Activated T-helper 2 cell treated with anti-CD3 and anti-CD28 coated beads, Interferon-gamma antibody, Interleukin-2, Interleukin-4, amounts not matched to agents 10 μg/mL and 5 μg/mL and 100 μg/mL, durations not matched to agents 14 hours and 24 hours and 36 hours (primary cell): ENCODE results near the gene MTRF1L. TPM values are rescaled to one million over a fixed set of nuclear protein-coding genes. Genes with fewer than 3 reads are reported as not detected.
"Not testable (repeated sequence)": the region's sequence is repeated elsewhere in the genome, so short reads cannot be mapped to it uniquely, and the experiment has no call there.

Experiments
- DNase-seq: peaks from one replicate; pipeline ENCODE4 v3.0.0; 2021; ENCODE audit warnings: low spot score
- H3K27ac Mint-ChIP-seq: one replicate; pipeline ENCODE4 v1.8.0; 2021; ENCODE audit warnings: mixed read lengths
- H3K27me3 Mint-ChIP-seq: one replicate; pipeline ENCODE4 v1.8.0; 2021; ENCODE audit warnings: low read depth, mixed read lengths
- H3K36me3 Mint-ChIP-seq: one replicate; pipeline ENCODE4 v1.8.0; 2021; ENCODE audit warnings: low read depth, mixed read lengths
- H3K4me1 Mint-ChIP-seq: one replicate; pipeline ENCODE4 v1.8.0; 2021; ENCODE audit warnings: low read depth, mixed read lengths
- H3K4me3 Mint-ChIP-seq: one replicate; pipeline ENCODE4 v1.8.0; 2021; ENCODE audit warnings: low read depth, mild to moderate bottlenecking, moderate library complexity, mixed read lengths
- H3K9me3 Mint-ChIP-seq: one replicate; pipeline ENCODE4 v1.8.0; 2021; ENCODE audit warnings: mixed read lengths
- intact Hi-C: fragments of 100-400 bp; cut with micrococcal nuclease; formaldehyde crosslinking; loops from one replicate; pipeline ENCODE4 v1.15.1; 2023
- total RNA-seq: library from RNA; stranded (reverse); gene quantifications from 2 replicates; pipeline ENCODE4 v1.2.3, GENCODE V29; 2022

The MTRF1L gene
- total RNA-seq, 1 donor from 2014 or later, result 24.9 TPM

DNA sequence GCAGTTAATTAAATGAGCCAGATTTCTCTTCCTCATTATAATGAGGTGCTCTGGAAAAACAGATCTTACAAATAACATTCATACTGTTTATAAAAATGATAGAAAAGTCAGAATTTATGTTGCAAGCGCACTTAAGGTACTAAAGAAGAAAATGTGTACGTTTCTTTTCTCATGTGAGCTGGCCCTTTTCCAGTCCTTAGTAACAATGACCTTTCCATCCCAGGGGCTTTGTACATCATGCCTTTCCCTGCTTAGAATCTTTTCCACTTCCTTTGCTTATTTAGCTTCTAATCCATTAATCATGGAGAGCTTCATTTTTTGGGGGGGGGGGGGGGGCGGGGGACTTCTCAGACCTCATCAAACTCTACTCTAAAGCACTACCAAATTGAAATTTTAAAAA, 24.5 kb downstream of the MTRF1L start:
- Mint-ChIP-seq H3K4me1 (peaks cover 67% of the 10 kb centered on the region), H3K27ac (no peak overlapping the region), H3K27me3 (no peaks in the 10 kb centered on the region), H3K36me3 (peaks cover 70% of the 10 kb centered on the region), H3K4me3 (no peak overlapping the region), H3K9me3 (no peaks in the 10 kb centered on the region)
- DNase-seq, result no peak
- intact Hi-C loops, result no loop called here

DNA sequence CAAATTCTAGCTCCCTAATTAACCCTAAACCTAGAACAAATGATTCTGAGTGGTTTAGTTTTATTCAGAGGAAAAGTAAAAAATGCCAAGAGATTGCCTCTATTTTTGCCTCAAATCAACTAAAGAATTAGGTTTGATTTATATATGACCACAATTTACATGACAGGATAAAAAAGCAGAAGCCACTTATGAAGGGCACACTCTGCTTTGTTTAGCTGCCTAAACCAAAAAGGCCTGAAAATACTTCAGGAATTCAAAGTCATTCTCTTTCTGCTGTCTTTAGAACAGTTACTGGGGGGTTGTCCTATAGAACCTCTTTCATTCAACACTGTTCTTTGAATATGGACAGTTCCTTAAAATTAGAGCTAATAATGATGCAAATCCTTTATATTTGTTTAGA, 25.0 kb downstream of the MTRF1L start:
- no peak overlapping the region for H3K27ac Mint-ChIP-seq
- peaks cover 75% of the 10 kb centered on the region for H3K36me3 Mint-ChIP-seq
- peaks cover 69% of the 10 kb centered on the region for H3K4me1 Mint-ChIP-seq
- no peak overlapping the region for H3K4me3 Mint-ChIP-seq
- intact Hi-C loops, result no loop called here
- H3K27me3 Mint-ChIP-seq, result no peaks in the 10 kb centered on the region
- no peaks in the 10 kb centered on the region for H3K9me3 Mint-ChIP-seq
- DNase-seq, result no peak

DNA sequence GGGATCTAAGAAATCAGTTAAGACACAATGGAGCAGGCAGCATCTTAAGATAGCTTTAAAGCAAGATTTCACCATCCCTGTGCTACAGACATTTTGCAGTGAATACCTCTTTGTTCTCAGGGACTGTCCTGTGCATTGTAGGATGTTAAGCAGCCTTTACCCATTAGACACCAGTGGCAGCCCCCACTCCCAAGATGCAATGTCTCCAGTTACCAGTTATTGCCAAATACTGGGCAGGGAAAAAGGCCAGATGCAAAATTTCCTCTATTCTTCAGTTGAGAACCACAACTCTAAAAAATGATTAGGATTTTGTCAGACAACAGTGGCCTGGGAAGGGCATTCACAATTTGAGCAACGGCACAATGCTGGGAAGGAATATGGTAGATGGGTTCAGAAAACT, 25.8 kb downstream of the MTRF1L start:
- Mint-ChIP-seq H3K4me3 (no peak overlapping the region), H3K4me1 (peaks cover 69% of the 10 kb centered on the region), H3K9me3 (no peaks in the 10 kb centered on the region), H3K27me3 (no peaks in the 10 kb centered on the region), H3K36me3 (peaks cover 79% of the 10 kb centered on the region), H3K27ac (peak overlapping the region; percentile 18)
- no peak for DNase-seq
- intact Hi-C loops, result no loop called here

GRCh38 chr6:152975204-152975915, 27.1 kb downstream of the MTRF1L start:
- Mint-ChIP-seq H3K9me3 (no peaks in the 10 kb centered on the region), H3K36me3 (peaks cover 81% of the 10 kb centered on the region), H3K27me3 (no peaks in the 10 kb centered on the region), H3K4me1 (peaks cover 59% of the 10 kb centered on the region), H3K27ac (peak overlapping the region; percentile 38), H3K4me3 (peak overlapping the region; percentile 66)
- intact Hi-C loops, result no loop called here
- no peak for DNase-seq

DNA sequence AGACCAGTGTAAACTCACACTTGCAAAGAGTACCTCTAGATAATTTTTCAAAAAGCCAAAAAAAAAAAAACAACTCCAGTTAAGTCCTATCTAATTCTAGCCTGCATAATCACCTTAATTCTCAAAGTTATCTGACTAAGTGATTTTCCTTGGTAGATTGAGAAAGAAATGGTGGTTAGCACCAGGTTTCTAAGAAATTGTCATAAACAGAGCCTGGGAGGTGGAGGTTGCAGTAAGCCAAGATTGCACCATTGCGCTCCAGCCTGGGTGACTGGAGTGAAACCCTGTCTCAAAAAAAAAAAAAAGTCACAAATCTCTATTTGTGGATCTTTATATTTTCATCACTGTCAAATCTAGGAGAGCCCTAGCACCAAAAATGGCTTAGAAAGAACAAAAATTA, 28.6 kb downstream of the MTRF1L start:
- H3K27ac Mint-ChIP-seq, result peak overlapping the region; percentile 7
- peaks cover 6% of the 10 kb centered on the region for H3K9me3 Mint-ChIP-seq
- intact Hi-C loops, result no loop called here
- H3K27me3 Mint-ChIP-seq, result no peaks in the 10 kb centered on the region
- peaks cover 47% of the 10 kb centered on the region for H3K4me1 Mint-ChIP-seq
- H3K36me3 Mint-ChIP-seq, result peaks cover 86% of the 10 kb centered on the region
- no peak overlapping the region for H3K4me3 Mint-ChIP-seq
- no peak for DNase-seq

DNA sequence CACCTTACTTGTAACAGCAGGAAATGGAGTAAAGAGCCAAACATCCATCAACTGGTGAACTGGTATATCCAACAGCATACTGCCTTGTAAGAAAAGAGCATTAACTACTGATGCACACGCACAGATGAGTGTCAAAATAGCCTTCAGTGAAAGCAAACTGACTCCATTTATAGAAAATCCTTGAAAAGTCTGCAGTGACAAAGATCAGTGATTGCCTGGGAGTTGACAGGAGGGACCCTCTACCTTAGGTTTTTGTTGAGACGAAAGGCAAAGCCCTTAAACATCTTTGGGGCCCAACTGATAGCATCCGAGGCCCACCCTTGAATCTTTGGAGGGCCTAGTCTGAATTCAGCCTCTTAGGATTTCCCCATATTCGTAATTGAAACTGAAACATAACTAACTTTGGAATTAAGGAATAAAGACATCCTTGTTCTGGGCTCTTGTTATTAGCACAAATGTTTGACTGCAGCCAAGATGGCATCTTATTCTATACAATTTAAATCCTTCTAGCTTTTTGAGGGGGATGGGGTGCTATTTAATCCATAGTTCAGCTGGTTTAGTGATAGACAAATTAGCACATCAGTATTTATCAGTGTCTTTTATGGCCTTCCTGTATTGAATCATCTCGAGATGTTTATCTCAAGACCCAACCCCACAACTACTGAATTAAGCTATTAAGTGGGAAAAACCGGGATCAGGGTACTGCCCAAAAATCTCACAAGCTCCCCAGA, 32.7 kb downstream of the MTRF1L start:
- DNase-seq, result no peak
- H3K27ac Mint-ChIP-seq, result no peak overlapping the region
- H3K9me3 Mint-ChIP-seq, result peaks cover 30% of the 10 kb centered on the region
- peaks cover 65% of the 10 kb centered on the region for H3K36me3 Mint-ChIP-seq
- H3K4me1 Mint-ChIP-seq, result peaks cover 13% of the 10 kb centered on the region
- intact Hi-C loops, result no loop called here
- H3K27me3 Mint-ChIP-seq, result peaks cover 10% of the 10 kb centered on the region
- H3K4me3 Mint-ChIP-seq, result no peak overlapping the region

- Mint-ChIP-seq H3K36me3 (peaks cover 31% of the 10 kb centered on the region), H3K27me3 (peaks cover 29% of the 10 kb centered on the region), H3K9me3 (peaks cover 30% of the 10 kb centered on the region)
- H3K4me3 Mint-ChIP-seq, intact Hi-C loops, H3K4me1 Mint-ChIP-seq, H3K27ac Mint-ChIP-seq, DNase-seq: not testable (repeated sequence)
These were observed 36.2 kb downstream of the MTRF1L start for GRCh38 chr6:152966168-152966894.

GRCh38 chr6:152959333-152959732, 43.2 kb downstream of the MTRF1L start:
- Mint-ChIP-seq H3K4me1 (no peaks in the 10 kb centered on the region), H3K27ac (no peak overlapping the region), H3K27me3 (peaks cover 25% of the 10 kb centered on the region), H3K4me3 (no peak overlapping the region), H3K9me3 (no peaks in the 10 kb centered on the region), H3K36me3 (no peaks in the 10 kb centered on the region)
- intact Hi-C loops, result no loop called here
- DNase-seq, result no peak

DNA sequence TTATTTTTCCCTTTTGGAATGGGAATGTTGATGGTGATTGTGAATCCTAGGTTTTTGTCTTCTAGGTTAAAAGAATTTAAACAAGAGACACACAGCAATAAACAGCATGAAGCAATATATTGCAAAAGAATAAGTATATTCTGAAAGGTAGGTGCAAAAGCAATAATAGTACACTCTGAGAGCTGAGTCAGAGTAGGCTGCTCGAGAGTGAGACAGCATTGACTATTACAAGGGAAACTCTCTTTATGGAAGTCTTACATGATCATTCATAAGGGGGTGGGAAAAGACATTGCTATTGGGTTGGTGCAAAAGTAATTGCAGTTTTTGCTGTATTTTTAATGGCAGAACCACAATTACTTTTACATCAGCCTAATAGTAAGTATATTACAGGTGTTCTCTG, 44.7 kb downstream of the MTRF1L start:
- Mint-ChIP-seq H3K36me3 (no peaks in the 10 kb centered on the region), H3K9me3 (no peaks in the 10 kb centered on the region), H3K4me3 (no peak overlapping the region), H3K4me1 (peaks cover 2% of the 10 kb centered on the region), H3K27me3 (peaks cover 21% of the 10 kb centered on the region), H3K27ac (no peak overlapping the region)
- intact Hi-C loops, result no loop called here
- DNase-seq, result no peak

GRCh38 chr6:152954443-152954842, 48.1 kb downstream of the MTRF1L start:
- Mint-ChIP-seq H3K36me3 (no peaks in the 10 kb centered on the region), H3K4me1 (peaks cover 10% of the 10 kb centered on the region), H3K27ac (no peak overlapping the region), H3K9me3 (no peaks in the 10 kb centered on the region), H3K4me3 (no peak overlapping the region), H3K27me3 (peaks cover 8% of the 10 kb centered on the region)
- DNase-seq, result no peak
- intact Hi-C loops, result no loop called here

- Mint-ChIP-seq H3K27me3 (peaks cover 8% of the 10 kb centered on the region), H3K4me3 (no peak overlapping the region), H3K36me3 (no peaks in the 10 kb centered on the region), H3K27ac (no peak overlapping the region), H3K9me3 (no peaks in the 10 kb centered on the region), H3K4me1 (peaks cover 13% of the 10 kb centered on the region)
- no peak for DNase-seq
- intact Hi-C loops, result loop anchor here (1.0 to 2.0 kb wide), 4 partner anchors 30 to 89 kb away; partner anchors contain the start of gene FBXO5
These were observed 49.5 kb downstream of the MTRF1L start for GRCh38 chr6:152952866-152953509.

GRCh38 chr6:152952045-152952444, 50.5 kb downstream of the MTRF1L start:
- no peak overlapping the region for H3K4me3 Mint-ChIP-seq
- no peak overlapping the region for H3K27ac Mint-ChIP-seq
- no peaks in the 10 kb centered on the region for H3K36me3 Mint-ChIP-seq
- no peaks in the 10 kb centered on the region for H3K9me3 Mint-ChIP-seq
- H3K27me3 Mint-ChIP-seq, result peaks cover 9% of the 10 kb centered on the region
- peaks cover 15% of the 10 kb centered on the region for H3K4me1 Mint-ChIP-seq
- intact Hi-C loops, result loop anchor here (1.0 to 2.0 kb wide), 3 partner anchors 31 to 73 kb away; partner anchors contain the start of gene FBXO5
- DNase-seq, result no peak
